Naive thymus-derived CD8-positive, alpha-beta T cell (primary cell): ENCODE results near the gene MATR3. TPM values are rescaled to one million over a fixed set of nuclear protein-coding genes. Genes with fewer than 3 reads are reported as not detected.

ENCODE experiments used
- ATAC-seq, 2 donors: fragments of 150-1000 bp; cut with Tn5 transposase in 1 of 2; sonication (Bioruptor Pico), chemical (Tn5 transposase) in 1 of 2; 1 replicate in 1 of 2; 2 replicates in 1 of 2; pipeline ENCODE4 v1.10.0; 2021; ENCODE audit warnings: mild to moderate bottlenecking in 2 of 2, moderate library complexity in 2 of 2
- POLR2A ChIA-PET: fragments of 350-600 bp; sonication (Branson Sonifier 250); formaldehyde crosslinking; loops from one replicate; lab custom pipeline; 2021; ENCODE audit warnings: antibody characterized with exemption; lab: Charles Lee
- DNase-seq, 10 donors: peaks; one replicate each; pipeline versions ENCODE4 v3.0.0 to v3.0.0-alpha.2; 2020 to 2022
- H3K27ac Mint-ChIP-seq, 10 donors: one replicate each; pipeline ENCODE4 v1.8.0; 2020 to 2022; ENCODE audit warnings: mild to moderate bottlenecking in 10 of 10, mixed read lengths in 10 of 10, moderate library complexity in 4 of 10, inconsistent platforms in 1 of 10
- H3K27me3 Mint-ChIP-seq, 5 donors: one replicate each; pipeline ENCODE4 v1.8.0; 2021 to 2022; ENCODE audit warnings: mixed read lengths in 5 of 5
- H3K36me3 Mint-ChIP-seq, 3 donors: one replicate each; pipeline ENCODE4 v1.8.0; 2020 to 2022; ENCODE audit warnings: mixed read lengths in 3 of 3, mild to moderate bottlenecking in 2 of 3, inconsistent platforms in 1 of 3
- H3K4me1 Mint-ChIP-seq, 4 donors: one replicate each; pipeline ENCODE4 v1.8.0; 2021 to 2022; ENCODE audit warnings: mixed read lengths in 4 of 4
- H3K4me3 Mint-ChIP-seq, 10 donors: one replicate each; pipeline ENCODE4 v1.8.0; 2020 to 2022; ENCODE audit warnings: mild to moderate bottlenecking in 10 of 10, mixed read lengths in 10 of 10, moderate library complexity in 6 of 10, inconsistent platforms in 1 of 10
- H3K9me3 Mint-ChIP-seq, 9 donors: one replicate each; pipeline ENCODE4 v1.8.0; 2020 to 2022; ENCODE audit warnings: mixed read lengths in 9 of 9, mild to moderate bottlenecking in 3 of 9, inconsistent platforms in 1 of 9, moderate library complexity in 1 of 9
- polyA plus RNA-seq, 3 donors: library from polyadenylated mRNA; unstranded; fragments of 300-500 nt; fragmentation: Illumina TruSeq; gene quantifications; one replicate each; pipeline ENCODE4 v1.2.3, GENCODE V29; 2021
- total RNA-seq, 8 experiments: library from RNA in 2 of 8; stranded (reverse) in 2 of 8; gene quantifications; one replicate each; pipeline ENCODE4 v1.2.3 and lab custom pipeline; 2021 to 2026

Gene MATR3
- total and polyA plus RNA-seq, 5 experiments from 2014 or later = 259 to 351 (median 323) TPM

GRCh38 chr5:139275536-139275935 lies 18.0 kb upstream of the MATR3 start:
- peak overlapping the region; percentile 43 to 86 (median 76) for H3K4me3 Mint-ChIP-seq
- H3K27ac Mint-ChIP-seq = peak overlapping the region in 6 of 10 donors; percentile 13 to 86 (median 36)
- no peak for DNase-seq
- H3K4me1 Mint-ChIP-seq = peaks cover 30 to 57% (median 54%) of the 10 kb centered on the region in 4 donors
- no peak for ATAC-seq
- POLR2A ChIA-PET = interaction anchor here (1.0 to 6.9 kb wide), 2 partner anchors 20 to 66 kb away, joined by 3 to 88 read pairs; partner anchors contain the start of genes MATR3 and PAIP2
- peaks cover 0 to 41% (median 2%) of the 10 kb centered on the region in 3 donors for H3K36me3 Mint-ChIP-seq
- no peaks in the 10 kb centered on the region for H3K9me3 Mint-ChIP-seq
- no peaks in the 10 kb centered on the region for H3K27me3 Mint-ChIP-seq

- Mint-ChIP-seq H3K27ac (peak overlapping the region in 1 of 10 donors; percentile 53), H3K4me3 (peak overlapping the region; percentile 43 to 86 (median 75)), H3K9me3 (no peaks in the 10 kb centered on the region), H3K27me3 (no peaks in the 10 kb centered on the region), H3K36me3 (peaks cover 0 to 44% (median 3%) of the 10 kb centered on the region in 3 donors), H3K4me1 (peaks cover 30 to 57% (median 54%) of the 10 kb centered on the region in 4 donors)
- no peak for DNase-seq
- POLR2A ChIA-PET = interaction anchor here (1.0 to 6.9 kb wide), 2 partner anchors 19 to 66 kb away, joined by 3 to 88 read pairs; partner anchors contain the start of genes MATR3 and PAIP2
- no peak for ATAC-seq
Measured at GRCh38 chr5:139275956-139276355, 17.6 kb upstream of the MATR3 start.

- Mint-ChIP-seq H3K4me3 (peak overlapping the region in 2 of 10 donors; percentile 29 to 74), H3K36me3 (peaks cover 0 to 47% (median 3%) of the 10 kb centered on the region in 3 donors), H3K4me1 (peaks cover 30 to 57% (median 54%) of the 10 kb centered on the region in 4 donors), H3K27ac (no peak overlapping the region), H3K9me3 (no peaks in the 10 kb centered on the region), H3K27me3 (no peaks in the 10 kb centered on the region)
- no peak for DNase-seq
- ATAC-seq = no peak
- POLR2A ChIA-PET = interaction anchor here (1.0 to 6.9 kb wide), 2 partner anchors 19 to 65 kb away, joined by 3 to 88 read pairs; partner anchors contain the start of genes MATR3 and PAIP2
Measured at GRCh38 chr5:139276426-139276825, 17.1 kb upstream of the MATR3 start.

- no peaks in the 10 kb centered on the region for H3K9me3 Mint-ChIP-seq
- peak overlapping the region in 2 of 10 donors; percentile 15 to 22 for H3K4me3 Mint-ChIP-seq
- ATAC-seq (no peak), DNase-seq (no peak)
- peak overlapping the region in 5 of 10 donors; percentile 12 to 80 (median 63) for H3K27ac Mint-ChIP-seq
- POLR2A ChIA-PET = interaction anchor here (0.7 to 6.9 kb wide), 2 partner anchors 18 to 827 kb away, joined by 5 to 88 read pairs; partner anchors contain the start of gene MATR3
- peaks cover 0 to 52% (median 4%) of the 10 kb centered on the region in 3 donors for H3K36me3 Mint-ChIP-seq
- no peaks in the 10 kb centered on the region for H3K27me3 Mint-ChIP-seq
- peaks cover 27 to 51% (median 50%) of the 10 kb centered on the region in 4 donors for H3K4me1 Mint-ChIP-seq
Measured at GRCh38 chr5:139277171-139277570, 16.4 kb upstream of the MATR3 start.

GRCh38 chr5:139278540-139279274 lies 14.8 kb upstream of the MATR3 start:
- POLR2A ChIA-PET = interaction anchor here (0.5 to 1.8 kb wide), 2 partner anchors 10 to 15 kb away, joined by 3 to 7 read pairs; partner anchors contain the start of gene MATR3
- Mint-ChIP-seq H3K27me3 (no peaks in the 10 kb centered on the region), H3K36me3 (peaks cover 5 to 65% (median 10%) of the 10 kb centered on the region in 3 donors), H3K9me3 (no peaks in the 10 kb centered on the region), H3K4me3 (no peak overlapping the region), H3K27ac (no peak overlapping the region), H3K4me1 (peaks cover 19 to 36% (median 34%) of the 10 kb centered on the region in 4 donors)
- no peak for ATAC-seq
- no peak for DNase-seq

- Mint-ChIP-seq H3K36me3 (peaks cover 17 to 74% (median 27%) of the 10 kb centered on the region in 3 donors), H3K27me3 (no peaks in the 10 kb centered on the region), H3K27ac (no peak overlapping the region), H3K9me3 (peaks cover 0 to 3% (median 0%) of the 10 kb centered on the region in 9 donors), H3K4me1 (peaks cover 4 to 9% (median 7%) of the 10 kb centered on the region in 4 donors), H3K4me3 (no peak overlapping the region)
- no peak for ATAC-seq
- POLR2A ChIA-PET = no interaction called here
- no peak for DNase-seq
Measured at GRCh38 chr5:139282197-139282557, 11.4 kb upstream of the MATR3 start.

- no peaks in the 10 kb centered on the region for H3K27me3 Mint-ChIP-seq
- peaks cover 0 to 3% (median 0%) of the 10 kb centered on the region in 9 donors for H3K9me3 Mint-ChIP-seq
- H3K27ac Mint-ChIP-seq = peak overlapping the region in 2 of 10 donors; percentile 3 to 36
- ATAC-seq (no peak), DNase-seq (no peak)
- POLR2A ChIA-PET = interaction anchor here (1.4 kb wide), 1 partner anchor 10 kb away, joined by 3 read pairs; the partner anchor contains the start of gene MATR3
- H3K4me1 Mint-ChIP-seq = peaks cover 0 to 5% (median 1%) of the 10 kb centered on the region in 4 donors
- peaks cover 17 to 70% (median 27%) of the 10 kb centered on the region in 3 donors for H3K36me3 Mint-ChIP-seq
- no peak overlapping the region for H3K4me3 Mint-ChIP-seq
Measured at GRCh38 chr5:139283252-139284166, 10.0 kb upstream of the MATR3 start.

GRCh38 chr5:139284295-139284694 lies 9.2 kb upstream of the MATR3 start:
- H3K9me3 Mint-ChIP-seq = peaks cover 0 to 3% (median 0%) of the 10 kb centered on the region in 9 donors
- POLR2A ChIA-PET = interaction anchor here (1.4 kb wide), 1 partner anchor 9 kb away, joined by 3 read pairs; the partner anchor contains the start of gene MATR3
- ATAC-seq (no peak), DNase-seq (no peak)
- H3K27me3 Mint-ChIP-seq = no peaks in the 10 kb centered on the region
- H3K4me1 Mint-ChIP-seq = peaks cover 0 to 5% (median 1%) of the 10 kb centered on the region in 4 donors
- no peak overlapping the region for H3K27ac Mint-ChIP-seq
- no peak overlapping the region for H3K4me3 Mint-ChIP-seq
- peaks cover 17 to 62% (median 26%) of the 10 kb centered on the region in 3 donors for H3K36me3 Mint-ChIP-seq

- ATAC-seq (no peak), DNase-seq (no peak)
- H3K9me3 Mint-ChIP-seq = peaks cover 0 to 3% (median 0%) of the 10 kb centered on the region in 9 donors
- H3K4me1 Mint-ChIP-seq = peaks cover 0 to 9% (median 1%) of the 10 kb centered on the region in 4 donors
- H3K36me3 Mint-ChIP-seq = peaks cover 17 to 47% (median 24%) of the 10 kb centered on the region in 3 donors
- POLR2A ChIA-PET = no interaction called here
- no peaks in the 10 kb centered on the region for H3K27me3 Mint-ChIP-seq
- H3K27ac Mint-ChIP-seq = no peak overlapping the region
- H3K4me3 Mint-ChIP-seq = no peak overlapping the region
Measured at GRCh38 chr5:139285651-139286392, 7.7 kb upstream of the MATR3 start.

- Mint-ChIP-seq H3K9me3 (peaks cover 0 to 3% (median 0%) of the 10 kb centered on the region in 9 donors), H3K36me3 (peaks cover 17 to 33% (median 20%) of the 10 kb centered on the region in 3 donors), H3K4me1 (peaks cover 0 to 9% (median 3%) of the 10 kb centered on the region in 4 donors), H3K27me3 (no peaks in the 10 kb centered on the region), H3K27ac (peak overlapping the region in 3 of 10 donors; percentile 14 to 27 (median 23)), H3K4me3 (no peak overlapping the region)
- POLR2A ChIA-PET = interaction anchor here (0.7 to 1.9 kb wide), 2 partner anchors 9 to 54 kb away, joined by 3 to 12 read pairs; partner anchors contain the start of gene PAIP2
- peak in 1 of 10 donors; percentile 32 for DNase-seq
- ATAC-seq = peak; percentile 59 to 69
Measured at GRCh38 chr5:139287890-139288635, 5.5 kb upstream of the MATR3 start.

- H3K4me3 Mint-ChIP-seq = no peak overlapping the region
- peaks cover 8 to 22% (median 13%) of the 10 kb centered on the region in 4 donors for H3K4me1 Mint-ChIP-seq
- no peaks in the 10 kb centered on the region for H3K9me3 Mint-ChIP-seq
- H3K36me3 Mint-ChIP-seq = peaks cover 0 to 12% (median 0%) of the 10 kb centered on the region in 3 donors
- DNase-seq (no peak), ATAC-seq (no peak)
- H3K27ac Mint-ChIP-seq = no peak overlapping the region
- H3K27me3 Mint-ChIP-seq = no peaks in the 10 kb centered on the region
- POLR2A ChIA-PET = interaction anchor here (0.5 to 8.6 kb wide), 4 partner anchors 50 to 1358 kb away, joined by 3 to 126 read pairs (median 6); partner anchors contain the start of gene PAIP2
Measured at GRCh38 chr5:139291051-139291450, 2.5 kb upstream of the MATR3 start.
